DND-41 (cell line): ENCODE measurements around the gene MRFAP1.

Experiments
- EZH2 ChIP-seq: IDR thresholded peaks from 3 replicates; pipeline ENCODE4 v1.6.1; 2012; ENCODE audit warnings: borderline replicate concordance, low read depth, mild to moderate bottlenecking, moderate library complexity, low read length, inconsistent platforms; ENCODE audit not compliant: severe bottlenecking
- TF ChIP-seq, protein P1 (sequence below): IDR thresholded peaks from 2 replicates; pipeline ENCODE4 v1.5.1; 2012; ENCODE audit warnings: borderline replicate concordance, low read length, moderate library complexity, mild to moderate bottlenecking; ENCODE audit not compliant: poor library complexity, severe bottlenecking; ENCODE audit errors: extremely low read depth

GRCh38 chr4:6617246-6617645, 23.2 kb upstream of the MRFAP1 start:
- TF ChIP-seq, protein P1, sequence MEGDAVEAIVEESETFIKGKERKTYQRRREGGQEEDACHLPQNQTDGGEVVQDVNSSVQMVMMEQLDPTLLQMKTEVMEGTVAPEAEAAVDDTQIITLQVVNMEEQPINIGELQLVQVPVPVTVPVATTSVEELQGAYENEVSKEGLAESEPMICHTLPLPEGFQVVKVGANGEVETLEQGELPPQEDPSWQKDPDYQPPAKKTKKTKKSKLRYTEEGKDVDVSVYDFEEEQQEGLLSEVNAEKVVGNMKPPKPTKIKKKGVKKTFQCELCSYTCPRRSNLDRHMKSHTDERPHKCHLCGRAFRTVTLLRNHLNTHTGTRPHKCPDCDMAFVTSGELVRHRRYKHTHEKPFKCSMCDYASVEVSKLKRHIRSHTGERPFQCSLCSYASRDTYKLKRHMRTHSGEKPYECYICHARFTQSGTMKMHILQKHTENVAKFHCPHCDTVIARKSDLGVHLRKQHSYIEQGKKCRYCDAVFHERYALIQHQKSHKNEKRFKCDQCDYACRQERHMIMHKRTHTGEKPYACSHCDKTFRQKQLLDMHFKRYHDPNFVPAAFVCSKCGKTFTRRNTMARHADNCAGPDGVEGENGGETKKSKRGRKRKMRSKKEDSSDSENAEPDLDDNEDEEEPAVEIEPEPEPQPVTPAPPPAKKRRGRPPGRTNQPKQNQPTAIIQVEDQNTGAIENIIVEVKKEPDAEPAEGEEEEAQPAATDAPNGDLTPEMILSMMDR: no peak
- no peak for TF ChIP-seq EZH2
